HG02798 (cell line): Measurements from ENCODE around the gene MAP7.
"Not testable (repeated sequence)": the region's sequence is repeated elsewhere in the genome, so short reads cannot be mapped to it uniquely, and the experiment has no call there.

ENCODE experiments used
- ATAC-seq: cut with Tn5 transposase; IDR thresholded peaks from one replicate; pipeline ENCODE4 v1.9.1; 2021; ENCODE audit warnings: mild to moderate bottlenecking; ENCODE audit not compliant: unreplicated experiment, poor library complexity

MAP7 gene

GRCh38 chr6:136510299-136510698 lies 39.9 kb downstream of the MAP7 start:
- no peak for ATAC-seq

DNA sequence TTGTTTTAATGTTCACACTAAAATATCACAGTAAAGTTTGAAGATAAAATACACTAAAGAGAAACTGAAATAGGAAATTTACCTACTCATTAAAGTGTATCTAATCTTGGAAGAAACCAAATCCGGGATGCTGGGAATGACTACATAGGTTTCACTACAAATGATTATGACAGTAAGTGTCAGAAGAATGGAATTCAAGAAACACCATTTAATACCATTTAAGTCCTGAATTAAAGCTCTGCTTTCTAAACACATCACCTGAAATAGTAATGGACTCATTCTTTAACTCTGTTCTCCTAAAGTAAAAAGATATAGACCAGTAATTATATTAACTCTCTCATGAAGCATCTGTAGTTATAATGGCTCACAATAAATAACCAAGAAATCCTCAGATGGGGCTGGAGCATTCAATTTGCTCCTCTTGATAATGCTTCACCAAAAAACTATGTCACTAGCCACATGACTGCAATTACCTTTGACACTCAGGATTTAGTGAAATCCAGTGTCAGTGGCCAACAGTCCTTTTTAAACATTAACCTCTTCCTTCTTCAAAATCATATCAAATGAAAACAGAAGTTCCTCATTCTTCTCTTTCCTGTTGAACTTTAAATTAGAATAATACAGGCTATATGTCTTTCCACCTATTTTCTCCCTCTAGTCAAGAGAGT lies 41.4 kb downstream of the MAP7 start:
- ATAC-seq = no peak

- ATAC-seq = no peak
Measured at GRCh38 chr6:136506124-136506799, 44.0 kb downstream of the MAP7 start.

- no peak for ATAC-seq
Measured at GRCh38 chr6:136503303-136504029, 46.8 kb downstream of the MAP7 start.

DNA sequence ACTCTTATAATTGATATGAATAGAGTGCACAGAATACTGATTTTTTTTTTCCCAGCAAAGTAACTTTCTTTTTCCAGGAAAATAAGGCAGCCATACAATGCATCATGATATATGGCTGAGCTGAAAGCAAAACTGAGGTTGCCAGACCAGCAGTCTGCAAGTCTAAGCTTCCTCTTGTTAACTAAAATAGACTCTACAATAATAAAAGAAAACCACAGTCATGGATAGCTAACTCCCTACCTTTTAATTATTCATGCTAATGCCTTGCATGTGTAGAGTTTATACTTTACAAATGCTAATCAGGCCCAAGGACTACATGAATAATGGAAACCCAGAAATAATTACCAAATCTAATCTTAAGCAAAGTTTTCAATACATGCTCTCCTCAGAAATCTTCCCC lies 47.4 kb downstream of the MAP7 start:
- no peak for ATAC-seq

DNA sequence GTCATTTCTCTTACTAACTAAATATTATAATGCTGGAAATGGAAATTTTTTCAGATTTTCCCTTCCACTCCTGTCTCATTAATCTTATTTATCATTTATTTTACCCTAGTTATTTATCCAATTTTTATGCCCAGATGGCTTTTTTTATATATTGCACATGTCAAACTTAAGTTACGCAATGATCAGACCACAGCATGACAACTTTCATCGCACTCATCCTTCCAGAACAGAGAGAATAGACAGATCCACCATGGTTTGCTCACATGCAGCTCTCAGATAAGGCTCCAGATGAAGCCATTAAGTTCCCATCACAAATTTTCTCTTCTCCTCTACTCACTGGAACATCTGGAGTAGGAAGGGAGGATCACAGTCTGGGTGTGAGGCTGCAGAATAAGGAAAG lies 48.7 kb downstream of the MAP7 start:
- ATAC-seq = no peak

DNA sequence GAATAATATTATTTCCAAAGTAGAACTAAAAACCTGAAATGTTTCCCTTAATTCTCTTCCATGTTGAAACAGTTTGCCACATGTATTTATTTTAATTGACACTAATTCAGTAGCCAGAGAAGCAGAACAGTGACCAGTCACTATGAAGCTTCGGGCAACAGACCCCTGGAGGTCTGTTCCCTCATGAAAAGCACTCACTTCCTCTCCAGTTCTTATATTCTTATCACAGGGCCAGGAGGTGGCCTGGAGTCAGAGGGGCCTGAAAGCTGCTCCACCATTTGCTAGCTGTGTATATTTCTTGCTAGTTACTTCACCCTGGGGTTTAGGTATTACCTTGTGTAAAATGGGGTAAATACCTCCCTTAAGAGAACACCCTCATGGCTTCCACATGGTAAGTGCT lies 49.1 kb downstream of the MAP7 start:
- ATAC-seq = no peak

DNA sequence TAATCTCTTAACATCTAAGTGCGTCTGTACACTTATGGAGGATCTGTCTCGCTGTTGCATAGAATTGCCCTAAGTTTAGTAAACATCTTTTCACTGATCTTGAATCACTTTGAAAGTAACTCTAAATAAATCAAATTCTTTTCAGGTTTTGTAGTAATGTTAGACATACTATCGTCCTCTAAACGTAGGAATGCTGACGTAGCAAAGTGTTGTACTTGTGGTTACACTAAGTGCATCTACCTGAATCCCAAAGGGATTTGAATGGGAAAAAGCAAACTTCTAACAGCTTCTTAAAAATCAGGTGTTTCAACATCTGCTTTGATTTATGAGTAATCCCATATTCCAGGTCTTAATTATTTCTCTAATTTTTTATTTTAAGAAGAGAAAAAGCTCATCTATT lies 49.8 kb downstream of the MAP7 start:
- ATAC-seq = no peak

DNA sequence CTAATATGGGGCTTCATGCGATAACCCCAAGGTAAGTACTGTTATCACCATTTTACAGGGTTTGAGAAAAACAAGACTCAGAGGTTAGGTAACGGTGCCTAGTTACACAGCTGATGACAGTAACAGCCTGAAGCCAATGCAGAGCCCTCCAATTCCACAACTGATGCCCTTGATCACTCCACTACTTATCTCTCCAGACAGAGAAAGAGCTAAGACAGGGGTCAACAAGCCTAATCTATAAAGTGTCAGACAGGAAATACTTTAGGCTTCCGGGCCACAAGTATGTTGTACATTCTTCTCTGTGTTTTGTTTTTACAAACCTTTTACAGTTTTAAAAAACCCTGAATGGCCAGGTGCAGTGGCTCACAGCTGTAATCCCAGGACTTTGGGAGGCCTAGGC lies 50.9 kb downstream of the MAP7 start:
- ATAC-seq = no peak

GRCh38 chr6:136496449-136496848 lies 53.8 kb downstream of the MAP7 start:
- ATAC-seq = not testable (repeated sequence)

DNA sequence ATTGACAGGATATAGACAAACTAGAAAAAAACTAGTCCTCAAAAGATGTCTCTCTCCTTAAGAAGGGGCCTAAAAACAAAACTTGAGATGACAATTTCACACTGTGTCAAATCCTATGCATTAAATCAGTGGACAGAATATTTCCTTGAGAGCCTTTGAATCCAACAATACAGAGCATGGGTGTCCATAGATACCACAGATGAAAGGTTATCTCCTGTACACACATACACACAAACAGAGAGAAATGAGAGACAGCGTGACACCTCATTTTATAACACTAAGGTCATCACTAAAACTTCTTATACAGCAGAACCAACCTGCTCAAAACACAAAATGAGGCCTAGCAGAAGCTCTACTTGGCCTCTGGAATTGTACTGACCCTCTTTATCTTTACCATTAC lies 55.5 kb downstream of the MAP7 start:
- ATAC-seq = no peak

GRCh38 chr6:136494059-136494458 lies 56.2 kb downstream of the MAP7 start:
- ATAC-seq = no peak

- ATAC-seq = no peak
Measured at GRCh38 chr6:136492409-136492808, 57.8 kb downstream of the MAP7 start.

DNA sequence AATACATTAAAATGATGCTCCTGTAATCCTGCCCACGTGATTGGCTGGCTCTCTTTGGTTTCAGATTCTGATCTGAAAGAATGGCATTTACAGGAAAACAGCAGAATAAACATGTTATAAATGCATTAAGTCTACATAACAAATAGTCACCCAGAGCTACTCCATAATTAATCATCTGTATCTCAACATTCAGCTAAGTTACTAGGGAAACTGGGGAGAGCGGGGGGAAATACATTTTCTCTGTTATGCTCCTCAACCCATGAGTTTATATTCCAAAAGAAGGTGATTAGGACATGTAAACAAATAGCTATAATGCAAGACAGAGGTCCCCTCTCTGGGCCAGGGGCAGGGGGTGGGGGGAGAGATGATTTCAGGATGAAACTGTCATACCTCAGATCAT lies 58.5 kb downstream of the MAP7 start:
- no peak for ATAC-seq

- ATAC-seq = no peak
Measured at GRCh38 chr6:136491251-136491650, 59.0 kb downstream of the MAP7 start.

- not testable (repeated sequence) for ATAC-seq
Measured at GRCh38 chr6:136489689-136490033, 60.6 kb downstream of the MAP7 start.

- no peak for ATAC-seq
Measured at GRCh38 chr6:136487759-136488425, 62.3 kb downstream of the MAP7 start.

DNA sequence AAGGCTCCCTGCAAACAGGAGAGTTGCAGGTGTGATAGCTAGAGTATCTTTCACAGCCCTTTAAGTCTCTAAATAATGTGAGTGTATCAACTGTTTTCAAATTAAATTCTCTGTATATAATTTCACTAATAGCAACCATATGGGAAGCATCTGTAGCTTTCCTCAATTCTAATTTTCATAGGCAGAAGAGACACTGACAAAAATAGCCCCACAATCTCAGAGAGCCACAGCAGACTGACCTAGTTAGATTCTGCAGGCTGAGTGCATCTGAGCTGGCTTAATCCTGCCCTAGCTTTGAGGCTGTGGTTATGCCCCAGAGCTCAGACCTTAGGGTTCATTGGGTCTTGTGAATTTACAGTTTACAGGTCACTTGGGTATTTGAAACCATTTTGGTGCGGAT lies 63.9 kb downstream of the MAP7 start:
- ATAC-seq = no peak

DNA sequence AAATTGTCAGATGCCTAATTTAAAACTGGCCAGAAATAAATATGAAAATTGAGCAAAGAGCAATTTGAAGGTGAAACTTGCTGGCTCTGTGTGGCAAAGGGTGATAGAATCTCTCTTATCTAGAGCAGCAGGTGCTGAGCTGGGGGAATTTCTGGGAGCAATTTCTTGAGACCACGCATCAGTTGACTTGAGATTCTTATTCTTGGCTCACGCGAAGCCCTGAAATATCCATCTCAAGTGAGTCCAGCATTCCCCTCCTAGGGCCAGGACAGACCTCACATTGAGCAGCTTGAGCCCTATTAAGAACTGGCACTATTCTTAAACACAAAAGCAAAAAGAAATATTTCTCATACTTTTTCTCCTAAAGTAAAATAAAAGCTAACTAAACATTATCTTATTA lies 66.3 kb downstream of the MAP7 start:
- ATAC-seq = no peak

DNA sequence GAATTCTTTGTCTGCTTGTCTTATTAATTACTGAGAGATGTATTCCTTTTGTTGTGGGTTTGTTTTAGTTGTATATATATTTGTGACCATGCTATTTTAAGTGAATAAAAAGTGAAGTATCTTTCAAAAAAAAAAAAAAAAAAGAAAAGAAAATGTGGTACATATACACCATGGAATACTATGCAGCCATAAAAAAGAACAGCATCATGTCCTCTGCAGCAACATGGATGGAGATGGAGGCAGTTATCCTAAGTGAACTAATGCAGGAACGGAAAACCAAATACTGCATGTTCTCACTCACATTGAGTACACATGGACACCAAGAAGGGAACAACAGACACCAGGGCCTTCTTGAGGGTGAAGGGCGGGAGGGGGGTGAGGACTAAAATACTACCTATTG lies 67.2 kb downstream of the MAP7 start:
- not testable (repeated sequence) for ATAC-seq

GRCh38 chr6:136477548-136477947 lies 72.7 kb downstream of the MAP7 start:
- ATAC-seq = no peak
